HCT116 (cell line): ENCODE data around the gene HIP1.
"Not testable (repeated sequence)": the region's sequence is repeated elsewhere in the genome, so short reads cannot be mapped to it uniquely, and the experiment has no call there.

Experiments used
- CTCF ChIP-seq, 3 experiments: fragments of 200-600 bp in 1 of 3; sonication (generic) in 1 of 3; IDR thresholded peaks in 2 of 3; conservative IDR thresholded peaks in 1 of 3; 2 replicates each; pipeline ENCODE4 v1.5.1; 2012 to 2017; ENCODE audit warnings: low read depth in 2 of 3, low read length in 2 of 3, antibody characterized with exemption in 1 of 3, borderline replicate concordance in 1 of 3, control low read depth in 1 of 3, mild to moderate bottlenecking in 1 of 3, mixed read lengths in 1 of 3, mixed run types in 1 of 3, moderate library complexity in 1 of 3; ENCODE audit not compliant: insufficient read depth in 1 of 3
- ELF1 ChIP-seq: IDR thresholded peaks from 2 replicates; pipeline ENCODE4 v1.6.1; 2012; ENCODE audit warnings: low read depth, borderline replicate concordance
- EZH2 ChIP-seq: fragments of 200-600 bp; sonication (generic); IDR thresholded peaks from 2 replicates; pipeline ENCODE4 v1.6.1; 2017; ENCODE audit warnings: antibody characterized with exemption, mixed run types
- EZH2phosphoT487 ChIP-seq: fragments of 200-600 bp; IDR thresholded peaks from 2 replicates; pipeline ENCODE4 v1.6.1; 2018; ENCODE audit warnings: antibody characterized with exemption, borderline replicate concordance
- JUND ChIP-seq: IDR thresholded peaks from 2 replicates; pipeline ENCODE4 v1.6.1; 2012
- MAX ChIP-seq: IDR thresholded peaks from 2 replicates; pipeline ENCODE4 v1.6.1; 2012
- POLR2A ChIP-seq: IDR thresholded peaks from 2 replicates; pipeline ENCODE4 v1.7.0; 2011; ENCODE audit warnings: borderline replicate concordance; ENCODE audit not compliant: insufficient read depth, insufficient read length; ENCODE audit errors: extremely low read depth
- POLR2AphosphoS5 ChIP-seq: IDR thresholded peaks from 2 replicates; pipeline ENCODE4 v1.6.1; 2011; ENCODE audit warnings: mild to moderate bottlenecking, low read depth, low read length, moderate library complexity
- REST ChIP-seq: IDR thresholded peaks from 2 replicates; pipeline ENCODE4 v1.6.1; 2012; ENCODE audit warnings: low read depth
- SP1 ChIP-seq: IDR thresholded peaks from 2 replicates; pipeline ENCODE4 v1.6.1; 2012; ENCODE audit warnings: low read depth
- ZNF274 ChIP-seq: fragments of 200-500 bp; sonication (Bioruptor generic); IDR thresholded peaks from 2 replicates; pipeline ENCODE4 v1.6.1; 2014; ENCODE audit warnings: mild to moderate bottlenecking, low read depth, low read length, inconsistent platforms

GRCh38 chr7:75727351-75727750, 11.4 kb downstream of the HIP1 start:
- not testable (repeated sequence) for TF ChIP-seq SP1; POLR2A; CTCF (IDR thresholded peaks at IDR 0.05 in 2 of 3, conservative IDR thresholded peaks at IDR 0.05 in 1 of 3; ENCODE audit: borderline replicate concordance in 1 of 3, insufficient read depth in 1 of 3, low read depth in 2 of 3, low read length in 2 of 3); MAX; EZH2phosphoT487; EZH2; REST; POLR2AphosphoS5; ZNF274; ELF1; JUND
